HG02943 (cell line): ENCODE results near the gene SLC6A17.
A peak's percentile ranks its signal among the peaks of the same experiment; 100 is the strongest.

Source experiments
- ATAC-seq: cut with Tn5 transposase; IDR thresholded peaks from one replicate; pipeline ENCODE4 v1.9.1; 2021; ENCODE audit warnings: mild to moderate bottlenecking, low read depth, moderate library complexity; ENCODE audit not compliant: unreplicated experiment

Gene SLC6A17

DNA sequence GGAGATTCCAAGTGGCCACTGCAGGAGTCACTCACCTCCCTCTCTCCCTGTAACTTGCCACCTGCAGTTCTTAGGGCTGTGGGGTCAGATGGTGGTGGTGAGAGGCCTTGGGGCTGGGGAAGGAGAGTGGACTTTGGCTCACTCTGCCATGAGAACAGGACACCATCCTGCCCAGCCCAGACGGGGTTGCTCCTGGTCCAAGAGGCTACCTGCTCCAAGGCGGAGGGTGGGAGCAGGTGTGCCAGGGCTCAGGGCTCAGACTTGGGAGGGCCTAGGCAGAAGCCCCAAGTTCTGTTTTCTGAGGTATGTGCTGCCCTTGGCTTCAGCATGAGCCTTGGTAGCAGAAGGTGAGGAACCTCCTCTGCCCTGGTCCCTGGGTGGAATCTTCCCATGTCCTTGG is 48.5 kb downstream of the SLC6A17 start:
- no peak for ATAC-seq

DNA sequence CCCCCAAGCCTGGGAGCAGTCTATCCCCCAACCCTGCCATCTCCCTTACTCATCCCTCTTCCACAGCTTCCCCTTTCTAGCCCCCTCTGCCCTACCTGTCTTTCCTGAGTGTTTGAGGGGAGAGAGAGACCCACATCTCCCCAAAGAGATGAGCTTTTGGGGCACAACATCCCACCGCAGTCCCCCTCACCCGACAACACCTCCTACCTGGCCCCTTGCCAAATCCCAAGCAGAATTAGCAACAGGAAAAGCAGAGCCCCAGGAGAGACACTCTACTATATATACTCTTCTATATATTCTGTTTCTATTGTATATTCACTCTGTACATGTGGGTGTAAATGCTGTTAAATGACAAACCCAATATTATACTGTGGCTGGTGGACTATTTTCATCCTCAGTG is 49.9 kb downstream of the SLC6A17 start:
- no peak for ATAC-seq

DNA sequence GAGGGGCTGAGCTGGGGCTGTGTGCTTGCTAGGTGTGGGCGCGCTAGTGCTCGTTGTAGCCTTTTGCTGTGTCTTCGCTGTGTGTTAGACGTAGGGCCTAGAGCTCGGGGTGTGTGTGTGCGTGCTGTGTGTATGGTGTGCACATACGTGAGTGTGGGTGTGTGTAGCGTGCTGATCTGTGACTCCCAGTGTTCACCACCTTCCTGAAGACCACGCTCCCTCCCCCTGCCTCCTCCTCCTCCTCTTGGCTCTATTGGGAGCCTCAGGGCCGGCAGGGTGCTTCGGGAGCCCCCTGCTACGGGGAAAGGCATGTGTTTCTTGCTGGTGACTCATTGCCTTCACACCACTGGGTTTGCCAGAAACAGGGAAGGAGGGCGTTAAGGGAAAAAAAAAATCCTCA is 50.4 kb downstream of the SLC6A17 start:
- no peak for ATAC-seq

DNA sequence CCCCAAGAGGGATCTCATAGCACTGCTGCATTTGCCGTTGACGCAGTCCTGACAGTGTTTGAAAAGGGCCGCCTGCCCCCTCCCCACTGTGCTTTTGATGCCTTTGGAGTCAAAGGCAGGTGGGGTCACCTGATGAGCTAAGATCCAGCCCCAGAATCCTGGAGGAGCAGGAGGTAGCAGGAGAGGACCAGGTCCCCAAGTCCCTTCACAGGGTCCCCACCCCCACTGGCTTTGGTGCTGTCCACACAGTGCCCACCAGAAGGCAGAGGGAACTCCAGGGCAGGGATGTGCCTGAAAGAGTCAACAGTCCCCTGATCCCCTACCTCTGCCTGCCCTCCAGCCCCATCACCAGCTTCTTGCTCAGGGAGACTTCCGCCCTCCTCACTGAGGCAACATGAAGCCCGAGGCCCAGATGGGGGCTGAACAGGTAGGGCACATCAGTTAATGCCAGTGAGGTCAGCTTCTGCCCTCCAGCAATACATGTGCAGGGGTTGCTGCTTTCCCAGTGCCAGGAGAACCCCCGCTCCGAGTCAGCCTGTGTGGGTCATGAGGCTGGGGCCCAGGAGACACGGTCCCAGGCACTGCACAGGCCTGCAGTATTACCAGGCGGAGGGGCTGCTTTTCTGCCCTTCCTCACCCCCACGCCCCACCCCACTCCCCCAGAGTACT is 51.0 kb downstream of the SLC6A17 start:
- no peak for ATAC-seq

DNA sequence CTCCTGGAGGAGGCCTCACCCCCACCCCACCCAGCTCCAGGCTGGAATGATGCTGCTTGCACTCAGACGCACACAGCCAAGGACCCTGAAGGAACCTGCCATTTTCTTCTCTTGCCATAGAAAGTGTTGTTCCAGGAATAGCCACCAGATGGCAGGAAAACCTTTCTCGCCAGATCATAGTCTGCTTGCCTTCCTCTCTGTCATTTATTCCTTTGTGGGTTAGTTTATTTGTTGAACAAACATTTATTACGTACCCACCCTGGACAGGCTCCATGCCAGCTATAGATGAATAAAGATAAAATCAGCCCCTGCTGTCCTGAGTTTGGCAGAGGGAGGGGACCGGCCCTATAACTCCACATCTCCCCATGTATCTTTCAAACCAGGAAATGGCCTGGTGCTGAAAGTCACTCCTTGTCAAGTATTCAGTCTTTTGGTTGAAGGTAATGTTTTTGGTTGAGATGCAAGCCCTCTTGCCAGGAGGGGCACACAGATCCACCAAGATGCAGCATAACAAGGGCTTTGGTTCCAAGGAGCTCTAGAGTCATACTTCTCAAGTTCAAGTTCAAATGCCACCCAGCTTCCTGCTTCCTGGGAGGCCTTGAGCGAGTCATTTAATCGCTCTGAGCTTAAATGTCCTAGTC is 52.8 kb downstream of the SLC6A17 start:
- no peak for ATAC-seq

DNA sequence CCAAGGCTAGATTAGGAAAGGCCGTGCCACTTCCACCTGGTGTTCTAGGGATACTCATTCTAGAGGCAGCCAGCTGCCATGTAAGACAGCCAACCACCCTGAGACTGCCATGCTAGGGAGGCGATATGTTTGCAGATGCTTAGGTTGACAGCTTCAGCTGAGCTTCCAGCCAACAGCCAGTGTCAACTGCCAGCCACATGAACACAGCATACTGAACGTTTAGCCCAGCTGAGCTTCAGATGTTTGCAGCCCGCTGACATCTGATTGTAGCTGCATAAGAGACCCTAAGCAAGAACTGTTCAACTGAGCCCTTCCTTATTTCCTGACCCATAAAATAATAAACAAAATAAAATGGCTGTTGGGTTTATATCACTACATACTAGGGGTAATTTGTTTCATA is 54.9 kb downstream of the SLC6A17 start:
- ATAC-seq = no peak

DNA sequence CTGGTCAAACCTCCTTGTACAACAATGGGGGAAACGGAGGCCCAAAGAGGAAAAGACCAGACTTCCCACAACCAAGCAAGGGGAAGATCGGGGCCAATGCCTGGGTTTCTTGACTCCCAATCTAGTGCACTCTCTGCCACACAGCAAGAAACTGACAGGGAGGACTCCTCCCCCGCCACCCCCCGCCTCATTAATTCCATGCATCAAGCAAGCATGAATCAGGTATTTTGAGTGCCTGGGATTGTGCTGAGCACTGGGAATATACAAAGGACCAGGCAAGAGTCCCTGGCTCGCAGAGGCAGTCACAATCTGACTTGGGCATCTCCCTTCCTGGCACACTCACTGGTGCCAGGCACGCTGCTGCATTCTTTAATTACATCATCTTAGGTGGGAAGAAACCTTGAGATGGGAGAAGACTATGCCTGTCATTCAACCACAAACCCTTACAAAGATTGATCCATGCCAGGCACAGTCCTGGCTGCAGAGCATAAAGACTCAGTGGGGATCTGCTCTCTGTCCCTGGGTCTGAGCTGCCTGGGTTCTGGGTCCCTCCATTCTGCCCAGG is 55.4 kb downstream of the SLC6A17 start:
- ATAC-seq = no peak

DNA sequence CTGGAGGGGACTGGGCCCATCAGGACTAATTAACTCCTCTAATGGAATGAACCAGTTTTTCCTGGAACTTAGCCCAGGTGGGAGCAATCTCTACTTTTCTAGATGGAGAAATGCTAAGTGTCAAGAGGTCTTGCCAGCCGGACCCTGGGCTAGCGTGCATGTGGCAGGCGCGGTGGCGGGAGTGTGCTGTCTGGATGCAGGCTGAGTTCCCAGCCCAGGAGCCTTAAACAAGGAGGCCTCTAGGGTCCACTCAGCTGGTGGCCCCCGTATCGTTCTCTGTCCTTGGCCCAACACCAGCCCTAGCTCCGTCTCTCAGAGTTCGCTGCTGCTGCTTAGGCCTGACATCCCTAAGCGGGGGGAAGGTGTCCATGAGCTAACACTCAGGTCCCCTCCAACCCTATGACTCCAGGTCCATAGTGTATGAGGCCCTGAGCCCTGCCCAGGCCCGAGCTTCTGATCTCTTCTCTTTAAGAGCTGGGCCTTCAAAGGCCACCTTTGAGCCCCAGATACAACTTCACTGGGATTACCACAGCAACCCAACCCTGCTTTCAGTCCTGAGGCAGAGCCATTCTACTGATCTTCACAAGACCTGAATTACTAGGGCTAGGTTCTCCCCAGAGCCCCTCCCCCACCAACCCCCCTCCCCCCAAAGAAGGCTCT is 56.1 kb downstream of the SLC6A17 start:
- ATAC-seq = no peak

DNA sequence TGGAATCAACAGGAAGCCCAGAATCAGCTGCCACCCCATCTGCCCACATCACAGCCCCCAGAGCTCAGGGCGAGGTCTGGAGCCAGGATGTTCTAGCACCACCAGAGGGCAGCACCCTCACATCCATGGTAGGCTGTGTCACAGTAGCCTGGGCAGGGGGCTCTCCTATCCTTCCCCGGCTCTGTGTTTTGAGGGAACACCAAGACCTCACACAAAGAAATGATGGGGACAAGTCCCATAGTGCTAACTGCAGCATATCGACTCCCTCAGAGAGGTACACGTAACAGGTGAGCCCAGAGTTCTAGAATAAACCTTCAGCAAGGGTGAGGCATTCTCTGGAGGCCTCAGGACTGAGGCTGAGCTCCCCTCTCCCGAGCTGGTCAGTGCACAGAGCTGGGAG is 57.5 kb downstream of the SLC6A17 start:
- ATAC-seq = no peak

DNA sequence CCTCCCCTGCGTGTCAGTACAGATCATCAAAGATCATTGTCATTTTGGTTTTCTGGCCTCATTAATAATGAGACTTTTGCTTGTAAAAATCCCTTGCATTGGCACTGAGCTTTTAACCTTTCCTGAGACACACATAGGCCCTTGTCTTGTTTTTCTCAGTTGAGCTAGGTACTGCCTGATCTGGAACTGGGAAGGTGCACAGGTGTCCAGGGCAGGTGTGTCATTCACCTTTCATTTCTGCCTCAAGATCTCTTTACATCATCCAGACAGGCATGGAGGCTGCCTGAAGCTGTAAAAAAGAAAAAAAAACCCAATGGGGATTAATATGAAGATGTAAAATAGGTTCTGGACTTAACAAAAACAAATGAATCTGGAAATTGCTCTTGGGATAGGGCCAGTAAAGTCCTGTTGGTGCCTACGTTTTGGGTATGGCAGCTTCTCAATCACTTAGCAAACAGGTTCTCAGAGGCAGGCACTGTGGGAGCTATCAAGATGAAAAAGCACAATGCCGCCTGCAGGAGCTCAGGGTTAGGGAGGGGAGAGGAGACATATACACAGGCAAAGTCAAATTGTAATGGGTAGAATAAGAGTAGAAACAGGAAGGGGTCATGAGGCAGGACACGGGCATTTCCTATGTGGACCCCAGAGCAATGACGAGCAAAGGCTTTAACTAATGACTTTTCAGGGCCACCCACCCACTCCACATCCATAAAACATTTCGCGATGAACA is 58.8 kb downstream of the SLC6A17 start:
- ATAC-seq = no peak

DNA sequence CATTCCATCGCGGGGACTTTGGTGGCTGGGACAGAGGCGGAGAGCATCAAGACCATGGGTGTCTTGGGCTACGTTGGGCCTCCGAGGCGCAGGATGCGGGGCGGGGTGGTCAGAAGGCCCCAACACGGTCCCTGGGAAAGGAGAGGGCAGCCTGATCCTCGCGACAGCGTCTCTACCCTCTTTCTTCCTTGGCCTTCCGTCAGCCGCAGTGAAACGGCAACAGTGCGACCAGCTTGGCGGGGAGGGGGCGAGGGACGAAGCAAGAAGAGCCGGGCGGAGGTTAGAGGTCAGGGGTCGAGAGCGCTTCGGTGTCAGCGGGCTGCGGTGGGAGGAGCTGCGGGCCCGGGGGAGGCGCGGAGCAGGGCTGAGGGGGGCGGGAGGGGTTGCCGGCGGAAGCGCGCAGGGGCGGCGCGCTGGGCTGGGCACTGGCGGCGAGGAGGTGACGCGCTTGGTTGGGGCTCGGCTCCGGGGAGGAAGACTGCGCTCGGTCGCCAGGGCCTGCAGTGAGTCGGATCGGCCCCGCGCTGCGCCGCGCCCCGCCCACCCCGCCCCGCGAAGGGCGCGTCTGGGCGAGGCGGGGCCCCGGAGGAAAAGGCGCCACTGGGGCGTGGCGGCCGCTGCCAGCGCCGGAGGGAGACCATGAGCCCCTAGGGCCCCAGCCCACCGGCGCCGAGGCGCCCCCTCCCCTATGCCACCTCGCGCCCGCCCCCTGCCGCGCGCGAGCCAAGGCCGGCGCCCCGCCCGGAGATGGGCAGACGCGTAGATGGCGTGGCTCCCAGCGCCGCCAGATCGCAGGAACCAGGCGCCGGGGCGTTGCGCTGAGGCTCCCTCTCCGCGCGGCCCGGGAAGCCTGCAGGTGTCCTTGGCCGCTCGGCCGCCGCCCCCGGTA is 59.7 kb downstream of the SLC6A17 start, which contains the start of gene KCNC4:
TSS of gene KCNC4 (plus strand) at position 600 of the 889 bp plus-strand sequence. CDS start 1,186 bp downstream, outside the sequence.
- peak; percentile 75 for ATAC-seq

DNA sequence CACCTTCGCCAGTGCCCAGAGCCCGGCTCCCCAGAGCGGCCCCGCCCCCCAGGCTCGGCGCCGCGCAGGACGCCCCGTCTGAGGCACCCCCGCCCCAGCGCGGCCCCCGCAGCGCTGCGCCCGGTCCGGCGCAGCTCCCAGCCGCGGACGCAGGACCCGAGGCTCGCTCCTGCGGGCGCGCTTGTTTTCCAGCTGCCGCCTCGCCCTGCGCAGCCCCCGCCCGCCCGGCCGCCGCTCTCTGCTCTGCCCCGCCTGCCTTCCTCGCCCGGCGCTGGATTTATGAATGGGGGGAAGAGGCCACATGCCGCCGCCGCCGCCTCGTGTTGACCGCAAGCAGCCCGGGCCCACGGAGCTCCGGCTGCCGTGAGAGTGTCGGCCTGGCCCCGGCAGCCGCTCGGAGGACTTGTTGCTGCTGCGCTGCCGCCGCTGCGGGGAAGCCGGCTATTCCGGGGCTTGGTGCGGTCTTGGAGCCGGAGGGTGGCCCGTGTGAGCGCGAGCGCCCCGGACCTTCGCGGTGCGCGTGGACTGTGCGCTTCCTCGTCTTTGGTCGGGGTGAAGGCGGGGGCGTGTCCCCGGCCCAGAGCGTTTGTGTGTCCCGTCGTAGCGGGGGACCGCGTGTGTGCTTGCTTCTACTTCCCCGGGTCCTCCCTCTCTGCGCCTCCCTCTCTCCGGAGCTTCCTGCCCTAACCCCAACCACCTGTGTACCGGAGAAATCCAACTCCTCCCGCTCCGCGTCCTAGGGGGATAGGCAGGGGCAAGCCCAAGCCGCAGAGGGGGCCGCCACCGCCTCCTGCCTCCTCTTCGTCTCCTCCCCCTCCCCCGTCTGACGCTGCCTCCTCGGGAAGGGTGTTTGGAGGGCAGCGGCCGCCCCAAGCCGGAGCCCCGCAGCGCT is 60.6 kb downstream of the SLC6A17 start:
- ATAC-seq = peak; percentile 23

DNA sequence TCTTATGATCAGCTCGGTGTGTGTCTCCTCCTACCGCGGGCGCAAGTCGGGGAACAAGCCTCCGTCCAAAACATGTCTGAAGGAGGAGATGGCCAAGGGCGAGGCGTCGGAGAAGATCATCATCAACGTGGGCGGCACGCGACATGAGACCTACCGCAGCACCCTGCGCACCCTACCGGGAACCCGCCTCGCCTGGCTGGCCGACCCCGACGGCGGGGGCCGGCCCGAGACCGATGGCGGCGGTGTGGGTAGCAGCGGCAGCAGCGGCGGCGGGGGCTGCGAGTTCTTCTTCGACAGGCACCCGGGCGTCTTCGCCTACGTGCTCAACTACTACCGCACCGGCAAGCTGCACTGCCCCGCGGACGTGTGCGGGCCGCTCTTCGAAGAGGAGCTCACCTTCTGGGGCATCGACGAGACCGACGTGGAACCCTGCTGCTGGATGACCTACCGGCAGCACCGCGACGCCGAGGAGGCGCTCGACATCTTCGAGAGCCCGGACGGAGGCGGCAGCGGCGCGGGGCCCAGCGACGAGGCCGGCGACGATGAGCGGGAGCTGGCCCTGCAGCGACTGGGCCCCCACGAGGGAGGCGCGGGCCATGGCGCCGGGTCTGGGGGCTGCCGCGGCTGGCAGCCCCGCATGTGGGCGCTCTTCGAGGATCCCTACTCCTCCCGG is 61.3 kb downstream of the SLC6A17 start:
- ATAC-seq = no peak

DNA sequence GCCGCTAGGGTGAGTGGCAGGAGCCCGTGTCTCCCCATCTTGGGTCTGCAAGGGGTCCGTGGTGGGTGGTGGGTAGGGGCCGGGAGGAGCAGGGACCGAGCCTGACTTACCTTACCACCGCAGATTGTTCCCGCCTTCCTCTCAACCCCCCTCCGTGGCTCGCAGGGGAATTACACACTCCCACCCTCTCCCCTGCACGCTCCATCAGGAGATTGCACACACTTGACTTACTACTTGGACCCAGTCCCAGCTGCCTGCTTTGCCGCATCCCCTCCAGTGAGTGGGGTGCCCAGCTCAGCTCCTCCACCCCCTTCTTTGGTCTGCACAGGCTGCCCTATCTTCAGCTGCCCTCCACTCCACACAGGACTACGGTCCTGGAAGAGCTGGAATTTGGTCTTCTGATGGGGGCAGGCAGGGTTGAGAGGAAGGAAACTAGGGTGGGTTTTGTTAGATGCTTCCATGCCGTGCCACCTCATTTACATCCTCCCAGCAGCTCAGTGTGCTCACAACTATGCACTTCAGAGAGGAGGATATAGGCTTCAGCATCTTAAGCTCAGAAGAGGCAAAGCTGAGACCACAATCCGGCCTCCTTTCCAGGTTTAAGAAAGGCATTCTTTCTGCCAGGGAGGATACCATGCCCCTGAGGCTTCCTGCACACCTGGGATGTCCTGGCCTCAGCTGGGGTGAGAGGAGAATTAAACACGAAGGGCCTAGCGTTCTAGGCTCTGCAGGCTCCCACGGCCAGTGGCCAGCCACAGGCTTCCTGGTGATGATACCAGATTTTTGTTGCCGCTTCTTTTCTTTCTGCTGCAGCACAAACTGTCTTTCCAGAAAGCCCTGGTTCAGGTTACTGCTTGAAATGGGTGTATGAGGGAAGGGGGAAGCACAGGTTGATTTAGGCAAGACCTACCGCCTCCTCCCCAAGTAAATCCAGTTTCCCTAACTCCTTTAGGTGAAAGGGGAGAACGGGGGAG is 62.2 kb downstream of the SLC6A17 start:
- ATAC-seq = no peak

DNA sequence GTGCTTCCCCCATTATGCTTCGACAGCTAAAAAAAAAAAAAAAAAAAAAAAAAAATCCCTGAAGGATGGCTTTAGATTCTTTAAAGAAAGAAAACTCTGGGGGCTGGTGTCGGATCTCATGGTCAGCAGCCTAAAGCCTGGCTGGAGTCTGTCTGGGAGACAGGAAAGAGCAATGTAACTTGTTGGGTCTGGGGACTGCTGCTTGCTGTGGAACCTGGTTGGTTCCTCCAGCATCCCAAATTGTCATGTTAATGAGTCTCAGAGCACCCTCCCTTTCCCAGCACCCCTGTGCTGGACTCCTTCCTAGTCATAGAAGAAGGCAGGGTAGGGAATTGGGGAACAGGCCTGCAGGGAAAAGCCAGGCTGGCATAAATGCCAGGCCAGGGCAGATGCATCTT is 62.8 kb downstream of the SLC6A17 start:
- no peak for ATAC-seq

DNA sequence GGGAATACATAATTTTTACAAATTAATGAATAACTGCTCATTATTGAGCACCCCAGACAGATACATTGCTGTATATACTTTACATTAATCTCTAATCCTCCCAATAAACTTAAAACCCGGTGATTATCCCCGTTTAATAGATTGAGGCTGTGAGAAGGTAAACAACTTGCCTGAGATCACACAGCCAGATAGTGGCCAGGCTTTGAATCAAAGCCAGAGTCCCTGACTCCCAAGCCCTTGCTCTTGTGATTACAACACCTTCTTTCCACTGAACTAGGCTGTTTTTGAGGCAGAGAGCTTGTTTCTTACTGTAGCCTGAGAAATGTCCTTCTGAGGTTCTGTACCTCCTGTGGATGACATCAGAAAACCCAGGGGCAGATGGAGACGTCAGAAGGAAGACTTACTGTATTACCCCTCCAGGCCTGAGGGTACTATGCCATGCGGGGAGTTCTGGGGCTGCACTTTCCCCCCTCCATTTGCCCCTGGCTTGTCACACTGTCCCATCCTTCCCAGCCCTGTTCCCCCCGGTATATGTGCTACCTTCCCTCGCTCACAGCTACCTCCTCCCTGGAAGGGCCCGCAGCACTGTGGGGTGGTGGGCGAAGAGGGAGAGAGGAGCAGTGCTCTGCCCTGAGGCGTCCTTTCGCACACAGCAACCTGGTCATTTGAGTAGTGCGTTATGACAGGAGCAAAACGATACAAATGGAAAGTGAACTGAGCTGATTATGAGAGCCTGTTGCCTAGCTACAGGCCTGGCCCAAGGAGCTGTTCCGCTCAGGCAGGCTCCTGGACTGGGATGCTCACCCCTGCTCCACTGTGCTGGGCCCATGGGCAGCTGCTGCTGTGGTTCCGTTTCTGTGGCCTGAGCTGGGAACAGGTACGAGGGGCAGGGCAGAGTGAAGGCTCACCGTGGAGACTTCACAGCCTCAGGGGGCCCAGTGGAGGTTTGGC is 64.4 kb downstream of the SLC6A17 start:
- ATAC-seq = no peak
